ENCODE data around the gene RETREG2. TPM values are rescaled to one million over a fixed set of nuclear protein-coding genes. Genes with fewer than 3 reads are reported as not detected.

RETREG2 gene
- total and polyA plus RNA-seq, 2 donors: 33.6 to 56.0 TPM

Other genes starting within 250 kb of the RETREG2 start
- gene CDK5R2, start 218.6 kb upstream of the RETREG2 start, total RNA-seq: not detected
- 0.16 TPM for gene CDK5R2, start 218.6 kb upstream of the RETREG2 start, polyA plus RNA-seq
- gene FEV, start 193.1 kb upstream of the RETREG2 start, total RNA-seq: not detected
- 0.02 TPM for gene FEV, start 193.1 kb upstream of the RETREG2 start, polyA plus RNA-seq
- gene CRYBA2, start 184.9 kb upstream of the RETREG2 start, total RNA-seq: 0.14 TPM
- gene CRYBA2, start 184.9 kb upstream of the RETREG2 start, polyA plus RNA-seq: 0.55 TPM
- gene CFAP65, start 136.8 kb upstream of the RETREG2 start, total RNA-seq: 0.05 TPM
- 0.27 TPM for gene CFAP65, start 136.8 kb upstream of the RETREG2 start, polyA plus RNA-seq
- gene IHH, start 117.4 kb upstream of the RETREG2 start, total RNA-seq: 0.05 TPM
- gene IHH, start 117.4 kb upstream of the RETREG2 start, polyA plus RNA-seq: 0.18 TPM
- gene NHEJ1, start 17.5 kb upstream of the RETREG2 start, total RNA-seq: 12.3 TPM
- 8.3 TPM for gene NHEJ1, start 17.5 kb upstream of the RETREG2 start, polyA plus RNA-seq
- gene SLC23A3, start 8.2 kb upstream of the RETREG2 start, total RNA-seq: 0.47 TPM
- gene SLC23A3, start 8.2 kb upstream of the RETREG2 start, polyA plus RNA-seq: 2.6 TPM
- gene CNPPD1, start 1.4 kb upstream of the RETREG2 start, total RNA-seq: 33.3 TPM
- gene CNPPD1, start 1.4 kb upstream of the RETREG2 start, polyA plus RNA-seq: 46.9 TPM
- 57.8 TPM for gene ZFAND2B, start 28.5 kb downstream of the RETREG2 start, total RNA-seq
- gene ZFAND2B, start 28.5 kb downstream of the RETREG2 start, polyA plus RNA-seq: 59.0 TPM
- gene ABCB6, start 40.7 kb downstream of the RETREG2 start, total RNA-seq: 8.2 TPM
- 29.3 TPM for gene ABCB6, start 40.7 kb downstream of the RETREG2 start, polyA plus RNA-seq
- gene ATG9A, start 51.4 kb downstream of the RETREG2 start, total RNA-seq: 10.0 TPM
- gene ATG9A, start 51.4 kb downstream of the RETREG2 start, polyA plus RNA-seq: 27.4 TPM
- gene ANKZF1, start 51.5 kb downstream of the RETREG2 start, total RNA-seq: 44.4 TPM
- 91.6 TPM for gene ANKZF1, start 51.5 kb downstream of the RETREG2 start, polyA plus RNA-seq
- gene GLB1L, start 67.2 kb downstream of the RETREG2 start, total RNA-seq: 4.2 TPM
- gene GLB1L, start 67.2 kb downstream of the RETREG2 start, polyA plus RNA-seq: 11.3 TPM
- gene STK16, start 67.2 kb downstream of the RETREG2 start, total RNA-seq: 21.4 TPM
- gene STK16, start 67.2 kb downstream of the RETREG2 start, polyA plus RNA-seq: 55.1 TPM
- 0.05 TPM for gene TUBA4B, start 75.0 kb downstream of the RETREG2 start, total RNA-seq
- 0.23 TPM for gene TUBA4B, start 75.0 kb downstream of the RETREG2 start, polyA plus RNA-seq
- gene TUBA4A, start 75.6 kb downstream of the RETREG2 start, total RNA-seq: 21.0 TPM
- gene TUBA4A, start 75.6 kb downstream of the RETREG2 start, polyA plus RNA-seq: 102 TPM
- gene DNAJB2, start 101.1 kb downstream of the RETREG2 start, total RNA-seq: 27.0 TPM
- gene DNAJB2, start 101.1 kb downstream of the RETREG2 start, polyA plus RNA-seq: 87.0 TPM
- gene PTPRN, start 131.1 kb downstream of the RETREG2 start, total RNA-seq: 0.14 TPM
- gene PTPRN, start 131.1 kb downstream of the RETREG2 start, polyA plus RNA-seq: 0.41 TPM
- not detected for gene RESP18, start 154.5 kb downstream of the RETREG2 start, total RNA-seq
- 0.07 TPM for gene RESP18, start 154.5 kb downstream of the RETREG2 start, polyA plus RNA-seq
- 33.6 TPM for gene DNPEP, start 209.6 kb downstream of the RETREG2 start, total RNA-seq
- gene DNPEP, start 209.6 kb downstream of the RETREG2 start, polyA plus RNA-seq: 105 TPM
- gene DES, start 240.1 kb downstream of the RETREG2 start, total RNA-seq: 3.4 TPM
- gene DES, start 240.1 kb downstream of the RETREG2 start, polyA plus RNA-seq: 21.6 TPM